ENCODE data around the gene BAIAP3. TPM values are rescaled to one million over a fixed set of nuclear protein-coding genes. Genes with fewer than 3 reads are reported as not detected.
A peak's percentile ranks its signal among the peaks of the same experiment; 100 is the strongest.

BAIAP3 gene
- total RNA-seq, 1 experiment from 2014 or later, result 0.46 TPM

GRCh38 chr16:1331712-1332617 is 1.5 kb upstream of the BAIAP3 start:
- DNase-seq (ENCODE audit: low read depth), result peak; percentile 75

GRCh38 chr16:1332618-1333148 is 762 bp upstream of the BAIAP3 start:
- no peak for DNase-seq (ENCODE audit: low read depth)

- no peak for DNase-seq (ENCODE audit: low read depth)
Observed at GRCh38 chr16:1333854-1334700, 632 bp downstream of the BAIAP3 start.

- DNase-seq (ENCODE audit: low read depth), result no peak
Observed at GRCh38 chr16:1334739-1335138, 1.3 kb downstream of the BAIAP3 start.

GRCh38 chr16:1335211-1335971 is 1.9 kb downstream of the BAIAP3 start:
- DNase-seq (ENCODE audit: low read depth), result no peak

GRCh38 chr16:1335996-1336395 is 2.6 kb downstream of the BAIAP3 start:
- no peak for DNase-seq (ENCODE audit: low read depth)

- no peak for DNase-seq (ENCODE audit: low read depth)
Observed at GRCh38 chr16:1336619-1337018, 3.2 kb downstream of the BAIAP3 start.

GRCh38 chr16:1337486-1337885 is 4.0 kb downstream of the BAIAP3 start:
- no peak for DNase-seq (ENCODE audit: low read depth)

GRCh38 chr16:1338119-1338730 is 4.8 kb downstream of the BAIAP3 start:
- no peak for DNase-seq (ENCODE audit: low read depth)

- no peak for DNase-seq (ENCODE audit: low read depth)
Observed at GRCh38 chr16:1338855-1339675, 5.6 kb downstream of the BAIAP3 start.

- DNase-seq (ENCODE audit: low read depth), result no peak
Observed at GRCh38 chr16:1340730-1341494, 7.5 kb downstream of the BAIAP3 start.

GRCh38 chr16:1341495-1342420 is 8.3 kb downstream of the BAIAP3 start:
- no peak for DNase-seq (ENCODE audit: low read depth)

GRCh38 chr16:1342526-1343427 is 9.3 kb downstream of the BAIAP3 start:
- DNase-seq (ENCODE audit: low read depth), result peak; percentile 88

GRCh38 chr16:1343428-1344242 is 10.2 kb downstream of the BAIAP3 start:
- no peak for DNase-seq (ENCODE audit: low read depth)

- DNase-seq (ENCODE audit: low read depth), result no peak
Observed at GRCh38 chr16:1344499-1344898, 11.1 kb downstream of the BAIAP3 start.

GRCh38 chr16:1345087-1345486 is 11.6 kb downstream of the BAIAP3 start:
- DNase-seq (ENCODE audit: low read depth), result no peak

Data from LHCN-M2 (cell line).